CD4-positive, alpha-beta T cell (primary cell): ENCODE data around the gene DYNLT1. TPM values are rescaled to one million over a fixed set of nuclear protein-coding genes. Genes with fewer than 3 reads are reported as not detected.

ENCODE experiments used
- ATAC-seq: fragments of 200-7000 bp; cut with Tn5 transposase; one replicate; pipeline ENCODE4 v1.10.0; 2022; ENCODE audit warnings: mild to moderate bottlenecking; ENCODE audit not compliant: poor library complexity
- CTCF ChIA-PET: fragments of 350-600 bp; sonication (Branson Sonifier 250); formaldehyde crosslinking; loops from one replicate; lab custom pipeline; 2021; ENCODE audit warnings: antibody characterized with exemption, inconsistent platforms; lab: Charles Lee
- POLR2A ChIA-PET: fragments of 350-600 bp; sonication (Branson Sonifier 250); formaldehyde crosslinking; loops from one replicate; lab custom pipeline; 2021; ENCODE audit warnings: antibody characterized with exemption, inconsistent platforms; lab: Charles Lee
- DNase-seq, 14 experiments: peaks; one replicate each; pipeline ENCODE4 v3.0.0-alpha.2; 2013 to 2020; ENCODE audit warnings: mixed read lengths in 2 of 14
- H3K27ac ChIP-seq, 2 donors: one replicate each; pipeline versions ENCODE4 v1.5.1 to v1.7.0; 2013; ENCODE audit warnings: low read length in 2 of 2, low read depth in 1 of 2, mild to moderate bottlenecking in 1 of 2
- H3K27me3 ChIP-seq, 2 experiments: 1 replicate in 1 of 2; 2 replicates in 1 of 2; pipeline versions ENCODE4 v1.6.1 to v1.7.0; 2013; ENCODE audit warnings: low read length in 2 of 2, control low read depth in 1 of 2, mild to moderate bottlenecking in 1 of 2, moderate library complexity in 1 of 2; ENCODE audit not compliant: insufficient read depth in 2 of 2, control insufficient read depth in 1 of 2
- H3K36me3 ChIP-seq: one replicate; pipeline ENCODE4 v1.6.1; 2013; ENCODE audit warnings: low read length, control low read depth; ENCODE audit not compliant: insufficient read depth
- H3K4me1 ChIP-seq: one replicate; pipeline ENCODE4 v1.6.1; 2013; ENCODE audit warnings: low read length, control low read depth; ENCODE audit not compliant: insufficient read depth
- H3K4me3 ChIP-seq: one replicate; pipeline ENCODE4 v1.5.1; 2013; ENCODE audit warnings: mild to moderate bottlenecking, low read length, moderate library complexity
- H3K9me3 ChIP-seq, 2 experiments: 1 replicate in 1 of 2; 2 replicates in 1 of 2; pipeline versions ENCODE4 v1.6.1 to v1.7.0; 2013; ENCODE audit warnings: low read length in 2 of 2, mild to moderate bottlenecking in 2 of 2, control low read depth in 1 of 2, moderate library complexity in 1 of 2; ENCODE audit not compliant: control insufficient read depth in 1 of 2, insufficient read depth in 1 of 2
- H3K27ac Mint-ChIP-seq: one replicate; pipeline ENCODE4 v1.8.0; 2020; ENCODE audit warnings: mixed read lengths
- H3K27me3 Mint-ChIP-seq: one replicate; pipeline ENCODE4 v1.8.0; 2021; ENCODE audit warnings: mixed read lengths
- H3K36me3 Mint-ChIP-seq: one replicate; pipeline ENCODE4 v1.8.0; 2021; ENCODE audit warnings: low read depth, mixed read lengths
- H3K4me1 Mint-ChIP-seq: one replicate; pipeline ENCODE4 v1.8.0; 2021; ENCODE audit warnings: low read depth, mixed read lengths
- H3K4me3 Mint-ChIP-seq: one replicate; pipeline ENCODE4 v1.8.0; 2020; ENCODE audit warnings: mild to moderate bottlenecking, mixed read lengths
- H3K9me3 Mint-ChIP-seq: one replicate; pipeline ENCODE4 v1.8.0; 2020; ENCODE audit warnings: mixed read lengths
- CTCF ChIP-seq: fragments of 200-600 bp; IDR thresholded peaks from one replicate; pipeline ENCODE4 v1.8.0; 2022; ENCODE audit warnings: antibody characterized with exemption, mild to moderate bottlenecking
- intact Hi-C, 2 experiments: fragments of 100-400 bp; cut with DNase I in 1 of 2; cut with micrococcal nuclease in 1 of 2; formaldehyde crosslinking; loops; one replicate each; pipeline versions ENCODE4 v1.15.1 to v1.9.0; 2023 to 2025; cut with DNase I, micrococcal nuclease
- total RNA-seq, 174 experiments: library from RNA in 2 of 174; stranded (reverse) in 2 of 174; gene quantifications; one replicate each; pipeline ENCODE4 v1.2.3 and lab custom pipeline; 2021 to 2026

DYNLT1 gene
- total RNA-seq, 2 experiments from 2014 or later: 170 to 182 TPM

GRCh38 chr6:158611541-158612370 lies 32.8 kb downstream of the DYNLT1 start:
- H3K36me3 Mint-ChIP-seq: peaks cover 91% of the 10 kb centered on the region
- H3K9me3 ChIP-seq: no peaks in the 10 kb centered on the region
- H3K27me3 ChIP-seq: no peaks in the 10 kb centered on the region
- DNase-seq (no peak), ATAC-seq (no peak)
- ChIA-PET POLR2A (interaction anchor here (0.6 kb wide), 1 partner anchor 463 kb away, joined by 3 read pairs; no protein-coding TSS in a partner anchor), CTCF (no interaction called here)
- no peaks in the 10 kb centered on the region for H3K9me3 Mint-ChIP-seq
- no peak overlapping the region for H3K27ac Mint-ChIP-seq
- H3K36me3 ChIP-seq: peaks cover 72% of the 10 kb centered on the region
- no peak overlapping the region for H3K27ac ChIP-seq
- TF ChIP-seq CTCF: no peak
- no peaks in the 10 kb centered on the region for H3K4me1 Mint-ChIP-seq
- H3K4me1 ChIP-seq: no peaks in the 10 kb centered on the region
- no peak overlapping the region for H3K4me3 Mint-ChIP-seq
- H3K27me3 Mint-ChIP-seq: no peaks in the 10 kb centered on the region
- H3K4me3 ChIP-seq: no peak overlapping the region
- intact Hi-C loops: no loop called here

GRCh38 chr6:158611039-158611438 lies 33.5 kb downstream of the DYNLT1 start:
- ChIA-PET POLR2A (no interaction called here), CTCF (no interaction called here)
- H3K4me1 Mint-ChIP-seq: no peaks in the 10 kb centered on the region
- H3K27ac ChIP-seq: no peak overlapping the region
- H3K36me3 ChIP-seq: peaks cover 79% of the 10 kb centered on the region
- no peaks in the 10 kb centered on the region for H3K4me1 ChIP-seq
- no peaks in the 10 kb centered on the region for H3K9me3 ChIP-seq
- ATAC-seq (no peak), DNase-seq (no peak)
- no peak overlapping the region for H3K4me3 Mint-ChIP-seq
- H3K27me3 Mint-ChIP-seq: no peaks in the 10 kb centered on the region
- no peaks in the 10 kb centered on the region for H3K27me3 ChIP-seq
- no peaks in the 10 kb centered on the region for H3K9me3 Mint-ChIP-seq
- no peak overlapping the region for H3K27ac Mint-ChIP-seq
- no peak overlapping the region for H3K4me3 ChIP-seq
- TF ChIP-seq CTCF: no peak
- peaks cover 91% of the 10 kb centered on the region for H3K36me3 Mint-ChIP-seq
- intact Hi-C loops: no loop called here

- TF ChIP-seq CTCF: no peak
- Histone ChIP-seq H3K9me3 (no peaks in the 10 kb centered on the region), H3K36me3 (peaks cover 85% of the 10 kb centered on the region), H3K27ac (no peak overlapping the region), H3K4me1 (no peaks in the 10 kb centered on the region), H3K27me3 (no peaks in the 10 kb centered on the region), H3K4me3 (no peak overlapping the region)
- ChIA-PET CTCF (no interaction called here), POLR2A (no interaction called here)
- intact Hi-C loops: no loop called here
- peaks cover 91% of the 10 kb centered on the region for H3K36me3 Mint-ChIP-seq
- H3K27ac Mint-ChIP-seq: no peak overlapping the region
- H3K9me3 Mint-ChIP-seq: no peaks in the 10 kb centered on the region
- no peaks in the 10 kb centered on the region for H3K27me3 Mint-ChIP-seq
- ATAC-seq (no peak), DNase-seq (no peak)
- no peak overlapping the region for H3K4me3 Mint-ChIP-seq
- H3K4me1 Mint-ChIP-seq: peaks cover 1% of the 10 kb centered on the region
Observed at GRCh38 chr6:158610319-158610968, 34.1 kb downstream of the DYNLT1 start.
